A673 (cell line): Measurements from ENCODE around the gene MIGA1. TPM values are rescaled to one million over a fixed set of nuclear protein-coding genes. Genes with fewer than 3 reads are reported as not detected.

Experiments used
- BruUV-seq: library from RNA; stranded (reverse); fragments of 400-500 nt; replicated peaks from 2 replicates; lab custom pipeline; 2021; lab: Mats Ljungman, UMichigan
- CTCF ChIA-PET: fragments of 300-600 bp; sonication (Branson Sonifier 250); formaldehyde crosslinking; loops from one replicate; lab custom pipeline; 2022; ENCODE audit warnings: antibody characterized with exemption; lab: Charles Lee
- POLR2A ChIA-PET: fragments of 300-600 bp; sonication (Branson Sonifier 250); formaldehyde crosslinking; loops from one replicate; lab custom pipeline; 2022; ENCODE audit warnings: antibody characterized with exemption; ENCODE audit not compliant: low non-redundant PET; lab: Charles Lee
- DNase-seq: peaks from one replicate; pipeline ENCODE4 v3.0.0-alpha.2; 2015; ENCODE audit warnings: low spot score
- H3K27ac ChIP-seq: fragments of 200-600 bp; sonication (generic); 2 replicates; pipeline ENCODE4 v1.5.1; 2016; ENCODE audit warnings: mixed run types, low read depth, mild to moderate bottlenecking, mixed read lengths, antibody characterized with exemption, low read length; ENCODE audit not compliant: poor library complexity, severe bottlenecking
- H3K27me3 ChIP-seq: fragments of 200-600 bp; sonication (generic); replicated peaks from 2 replicates; pipeline ENCODE4 v1.6.1; 2017; ENCODE audit warnings: mixed run types, low read depth, mild to moderate bottlenecking, mixed read lengths, antibody characterized with exemption, low read length; ENCODE audit not compliant: insufficient read depth, poor library complexity
- H3K36me3 ChIP-seq: fragments of 200-600 bp; sonication (generic); 2 replicates; pipeline ENCODE4 v1.6.1; 2016; ENCODE audit warnings: mixed run types, mild to moderate bottlenecking, mixed read lengths, antibody characterized with exemption, low read length; ENCODE audit not compliant: insufficient read depth, poor library complexity, severe bottlenecking
- H3K4me1 ChIP-seq: fragments of 200-600 bp; sonication (generic); 2 replicates; pipeline ENCODE4 v1.6.1; 2017; ENCODE audit warnings: mixed run types, mild to moderate bottlenecking, mixed read lengths, antibody characterized with exemption, low read length; ENCODE audit not compliant: insufficient read depth, poor library complexity, severe bottlenecking
- H3K4me3 ChIP-seq: fragments of 200-600 bp; sonication (generic); 2 replicates; pipeline ENCODE4 v1.5.1; 2016; ENCODE audit warnings: low read depth, mixed run types, mild to moderate bottlenecking, mixed read lengths, low read length; ENCODE audit not compliant: poor library complexity, severe bottlenecking
- H3K9me3 ChIP-seq: fragments of 200-600 bp; sonication (generic); 2 replicates; pipeline ENCODE4 v1.6.1; 2016; ENCODE audit warnings: mixed run types, low read depth, mild to moderate bottlenecking, mixed read lengths, antibody characterized with exemption, low read length; ENCODE audit not compliant: poor library complexity, severe bottlenecking
- CTCF ChIP-seq: fragments of 300-800, 200-600 bp; sonication (generic); conservative IDR thresholded peaks from 2 replicates; pipeline ENCODE4 v1.5.1; 2017; ENCODE audit warnings: low read depth, mild to moderate bottlenecking, antibody characterized with exemption, low read length, moderate library complexity, mixed read lengths
- EZH2 ChIP-seq: fragments of 200-600 bp; sonication (generic); IDR thresholded peaks from 2 replicates; pipeline ENCODE4 v1.6.1; 2017; ENCODE audit warnings: borderline replicate concordance, low read depth, mild to moderate bottlenecking, mixed read lengths, antibody characterized with exemption, low read length; ENCODE audit not compliant: poor library complexity, severe bottlenecking
- intact Hi-C: fragments of 100-400 bp; cut with micrococcal nuclease; formaldehyde crosslinking; loops from one replicate; pipeline ENCODE4 v1.10.0; 2022; ENCODE audit not compliant: unreplicated experiment
- total RNA-seq: library from RNA; stranded (reverse); gene quantifications from 2 replicates; pipeline ENCODE4 v1.2.3, GENCODE V29; 2021

Gene MIGA1
- total RNA-seq, 1 experiment from 2014 or later = 14.1 TPM

DNA sequence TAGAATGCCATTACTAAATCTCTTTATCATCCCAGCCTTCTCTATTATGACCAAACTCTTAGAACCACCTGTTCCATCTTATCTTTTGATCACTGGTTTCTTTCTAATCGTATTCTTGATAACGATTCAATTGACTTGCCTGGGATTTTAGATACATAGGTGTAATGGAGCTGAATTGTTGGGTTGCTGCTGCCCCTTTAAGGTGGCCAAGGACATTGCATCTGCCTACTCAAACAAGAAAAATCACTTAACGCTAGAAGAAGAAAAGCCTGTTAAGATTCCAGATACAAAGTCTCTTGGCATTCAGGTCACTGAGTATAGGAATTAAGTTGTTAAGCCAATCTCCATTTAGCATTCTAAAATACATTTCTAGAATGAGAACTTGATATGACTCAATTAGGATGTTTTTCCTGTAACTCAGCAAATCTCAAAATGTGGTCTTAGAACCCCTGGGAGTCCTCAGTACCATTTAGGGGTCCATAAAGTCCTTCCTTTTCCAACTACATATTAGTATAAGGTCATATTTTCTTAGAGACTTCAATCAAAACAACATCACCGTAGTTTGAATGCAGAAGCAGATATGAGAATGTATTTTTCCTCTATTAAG, 121.3 kb downstream of the MIGA1 start:
- no peaks in the 10 kb centered on the region for H3K4me1 ChIP-seq
- no peaks in the 10 kb centered on the region for H3K27me3 ChIP-seq
- DNase-seq = peak; percentile 72
- no peaks in the 10 kb centered on the region for H3K36me3 ChIP-seq
- no peak overlapping the region for H3K27ac ChIP-seq
- no peak overlapping the region for H3K4me3 ChIP-seq
- TF ChIP-seq EZH2 (no peak), CTCF (peak; percentile 84)
- H3K9me3 ChIP-seq = no peaks in the 10 kb centered on the region
- ChIA-PET CTCF (no interaction called here), POLR2A (no interaction called here)
- BruUV-seq = no TSS peak
- intact Hi-C loops = loop anchor here (2.0 kb wide), 1 partner anchor 752 kb away; no protein-coding TSS in a partner anchor

GRCh38 chr1:77905603-77906002, 126.2 kb downstream of the MIGA1 start:
- Histone ChIP-seq H3K27me3 (no peaks in the 10 kb centered on the region), H3K36me3 (no peaks in the 10 kb centered on the region), H3K4me3 (no peak overlapping the region), H3K9me3 (no peaks in the 10 kb centered on the region), H3K4me1 (no peaks in the 10 kb centered on the region), H3K27ac (no peak overlapping the region)
- ChIA-PET CTCF (no interaction called here), POLR2A (no interaction called here)
- intact Hi-C loops = no loop called here
- DNase-seq = no peak
- no TSS peak for BruUV-seq
- no peak for TF ChIP-seq EZH2
- no peak for TF ChIP-seq CTCF

DNA sequence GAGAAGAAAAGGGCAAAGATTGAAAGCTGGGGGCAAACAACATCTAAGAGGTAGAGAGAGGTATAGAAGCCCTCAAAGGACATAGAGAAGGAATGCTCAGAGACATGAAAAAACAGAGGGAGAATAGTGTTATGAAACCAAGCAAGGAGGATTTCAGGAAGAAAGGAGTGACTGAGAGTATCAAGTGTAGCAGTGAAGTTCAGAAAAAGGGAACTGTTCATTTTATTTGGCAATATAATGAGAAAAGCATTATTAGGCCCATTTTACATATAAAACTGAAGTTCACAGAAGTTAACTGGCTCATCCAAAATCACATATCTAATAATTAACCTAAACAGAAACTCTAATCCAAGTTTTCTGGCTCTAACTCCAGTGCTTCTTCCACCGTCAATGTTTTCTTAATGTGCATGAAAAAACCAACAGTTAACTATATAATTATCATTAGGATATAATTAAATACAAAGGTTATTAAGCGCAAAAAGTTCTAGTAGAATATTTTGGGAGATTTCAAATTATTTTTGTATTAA, 126.6 kb downstream of the MIGA1 start:
- no peak for TF ChIP-seq EZH2
- no peak for TF ChIP-seq CTCF
- Histone ChIP-seq H3K27ac (no peak overlapping the region), H3K36me3 (no peaks in the 10 kb centered on the region), H3K9me3 (no peaks in the 10 kb centered on the region), H3K4me1 (no peaks in the 10 kb centered on the region), H3K27me3 (no peaks in the 10 kb centered on the region), H3K4me3 (no peak overlapping the region)
- ChIA-PET CTCF (no interaction called here), POLR2A (no interaction called here)
- no TSS peak for BruUV-seq
- intact Hi-C loops = no loop called here
- no peak for DNase-seq
